Upper lobe of right lung (tissue), 1 donor: ENCODE data around the gene KCNN3. TPM values are rescaled to one million over a fixed set of nuclear protein-coding genes. Genes with fewer than 3 reads are reported as not detected.
A peak's percentile ranks its signal among the peaks of the same experiment; 100 is the strongest.

ENCODE experiments used
- ATAC-seq: fragments of 200-7000 bp; cut with Tn5 transposase; one replicate; pipeline ENCODE4 v1.9.1; 2020; ENCODE audit warnings: mild to moderate bottlenecking, moderate library complexity
- DNase-seq: peaks from one replicate; pipeline ENCODE4 v3.0.0-alpha.2; 2020
- H3K27ac ChIP-seq: fragments of 200-600 bp; one replicate; pipeline ENCODE4 v1.8.0; 2022
- H3K27me3 ChIP-seq: fragments of 200-600 bp; one replicate; pipeline ENCODE4 v1.8.0; 2022; ENCODE audit warnings: mild to moderate bottlenecking
- H3K36me3 ChIP-seq: fragments of 200-600 bp; one replicate; pipeline ENCODE4 v1.8.0; 2022
- H3K4me1 ChIP-seq: fragments of 200-600 bp; one replicate; pipeline ENCODE4 v1.8.0; 2022
- H3K4me3 ChIP-seq: fragments of 200-600 bp; one replicate; pipeline ENCODE4 v1.8.0; 2022; ENCODE audit warnings: mild to moderate bottlenecking
- H3K9me3 ChIP-seq: fragments of 200-600 bp; one replicate; pipeline ENCODE4 v1.8.0; 2022
- intact Hi-C: fragments of 100-400 bp; cut with DNase I; formaldehyde crosslinking; loops from one replicate; pipeline ENCODE4 v1.11.0; 2022
- long read RNA-seq: library from polyadenylated mRNA; unstranded; transcript quantifications from one replicate; pipeline ENCODE4 v2.0.0, GENCODE V29; 2021
- total RNA-seq: library from RNA; stranded (reverse); fragmentation: NEBNext Ultra II Directional; extraction: Animal tissue kit (Norgen Biotek cat#: 25700); gene quantifications from one replicate; pipeline ENCODE4 v1.2.1, GENCODE V29; 2021
- TF ChIP-seq, protein P1 (sequence below): fragments of 200-600 bp; IDR thresholded peaks from one replicate; pipeline ENCODE4 v1.8.0; 2022; ENCODE audit warnings: antibody characterized with exemption
- donor health status: DM: no; HTN: yes; CAD: no; lungs with severe emphysema.

Gene KCNN3
- total RNA-seq, result 7.6 TPM
- long read RNA-seq, full-length matches to known transcripts, result 7 of 11 reads
- long read RNA-seq, partial matches to known transcripts, result 0 of 11 reads
- long read RNA-seq, other reads (novel, unspliced or antisense), result 4 of 11 reads

DNA sequence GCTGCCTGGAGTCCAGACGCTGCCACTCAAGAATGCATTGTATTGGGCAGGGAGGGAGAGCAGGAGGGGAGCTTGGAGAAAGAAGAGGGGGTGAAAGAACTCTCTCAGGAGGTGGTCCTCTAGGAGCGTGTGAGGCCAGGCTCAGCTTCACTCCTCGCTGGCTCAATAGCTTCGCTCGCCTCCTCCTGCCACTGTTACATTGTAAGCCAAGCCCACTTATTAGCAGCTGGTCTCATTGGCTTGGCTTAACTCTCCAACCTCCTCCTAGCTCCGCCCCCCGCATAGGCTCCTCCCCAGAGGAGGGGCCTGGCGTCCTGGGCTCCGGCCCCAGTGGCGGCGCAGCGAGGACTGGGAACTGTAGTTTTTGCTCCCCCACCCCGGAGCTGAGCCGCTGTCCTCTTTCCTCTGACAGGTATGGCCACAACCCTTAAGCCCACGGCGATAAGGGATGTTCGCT is at the start of gene KCNN3:
KCNN3 (minus strand) TSS at position 167 of the 457 bp plus-strand sequence. CDS start 317 bp downstream, outside the sequence.
- ATAC-seq, result peak; percentile 98
- Histone ChIP-seq H3K4me3 (peak within 1 kb of the TSS; percentile 49), H3K9me3 (no peaks in the 10 kb centered on the region), H3K4me1 (peaks cover 7% of the 10 kb centered on the region), H3K27me3 (no peaks in the 10 kb centered on the region), H3K27ac (peak within 1 kb of the TSS; percentile 51), H3K36me3 (no peaks in the 10 kb centered on the region)
- TF ChIP-seq, protein P1, sequence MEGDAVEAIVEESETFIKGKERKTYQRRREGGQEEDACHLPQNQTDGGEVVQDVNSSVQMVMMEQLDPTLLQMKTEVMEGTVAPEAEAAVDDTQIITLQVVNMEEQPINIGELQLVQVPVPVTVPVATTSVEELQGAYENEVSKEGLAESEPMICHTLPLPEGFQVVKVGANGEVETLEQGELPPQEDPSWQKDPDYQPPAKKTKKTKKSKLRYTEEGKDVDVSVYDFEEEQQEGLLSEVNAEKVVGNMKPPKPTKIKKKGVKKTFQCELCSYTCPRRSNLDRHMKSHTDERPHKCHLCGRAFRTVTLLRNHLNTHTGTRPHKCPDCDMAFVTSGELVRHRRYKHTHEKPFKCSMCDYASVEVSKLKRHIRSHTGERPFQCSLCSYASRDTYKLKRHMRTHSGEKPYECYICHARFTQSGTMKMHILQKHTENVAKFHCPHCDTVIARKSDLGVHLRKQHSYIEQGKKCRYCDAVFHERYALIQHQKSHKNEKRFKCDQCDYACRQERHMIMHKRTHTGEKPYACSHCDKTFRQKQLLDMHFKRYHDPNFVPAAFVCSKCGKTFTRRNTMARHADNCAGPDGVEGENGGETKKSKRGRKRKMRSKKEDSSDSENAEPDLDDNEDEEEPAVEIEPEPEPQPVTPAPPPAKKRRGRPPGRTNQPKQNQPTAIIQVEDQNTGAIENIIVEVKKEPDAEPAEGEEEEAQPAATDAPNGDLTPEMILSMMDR, result no peak
- intact Hi-C loops, result loop anchor here (10.0 kb wide), 2 partner anchors 205 to 305 kb away; partner anchors contain the start of gene CHRNB2
- DNase-seq, result peak; percentile 95

DNA sequence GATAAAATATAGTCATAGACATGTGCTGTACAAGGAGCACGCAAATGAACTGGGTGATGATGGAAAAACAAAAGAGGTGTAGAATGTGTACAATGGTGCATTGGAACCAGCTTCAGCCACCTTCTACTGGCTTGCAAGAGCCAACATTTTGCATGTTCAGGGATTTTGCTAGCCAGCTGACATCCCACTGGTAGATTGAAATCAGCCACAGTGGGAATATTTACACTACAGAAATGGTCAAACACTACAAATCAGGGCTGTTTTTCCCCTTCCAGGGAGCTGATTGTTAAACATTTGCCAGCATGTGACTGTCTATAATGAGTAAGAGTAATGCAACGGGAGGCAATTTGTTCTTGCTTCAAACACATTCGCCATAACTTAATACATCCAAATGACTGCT is 43.2 kb upstream of the KCNN3 start:
- no peaks in the 10 kb centered on the region for H3K9me3 ChIP-seq
- no peak overlapping the region for H3K4me3 ChIP-seq
- no peaks in the 10 kb centered on the region for H3K36me3 ChIP-seq
- ATAC-seq (no peak), DNase-seq (no peak)
- intact Hi-C loops, result no loop called here
- TF ChIP-seq, protein P1, result no peak
- no peak overlapping the region for H3K27ac ChIP-seq
- no peaks in the 10 kb centered on the region for H3K27me3 ChIP-seq
- H3K4me1 ChIP-seq, result no peaks in the 10 kb centered on the region

DNA sequence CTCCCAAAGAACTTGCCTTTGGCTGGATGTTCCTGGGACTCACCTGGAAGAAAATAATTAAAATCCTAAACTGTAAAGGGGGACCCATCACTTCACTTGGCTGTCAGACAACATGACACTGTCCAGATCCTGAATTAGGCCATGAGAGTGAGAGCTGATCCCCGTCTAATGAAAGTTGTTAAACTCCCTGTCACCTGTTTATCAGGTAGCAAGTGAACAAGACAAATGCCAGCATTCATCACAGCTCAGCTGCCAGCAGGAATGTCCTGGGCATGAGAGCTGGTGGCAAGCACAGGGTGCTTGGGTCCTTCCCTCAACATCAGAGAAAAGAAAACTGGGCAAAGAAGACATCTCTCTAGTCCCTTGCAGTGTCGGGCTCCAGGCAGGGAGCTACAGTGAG is 42.7 kb upstream of the KCNN3 start:
- Histone ChIP-seq H3K9me3 (no peaks in the 10 kb centered on the region), H3K27me3 (no peaks in the 10 kb centered on the region), H3K4me1 (no peaks in the 10 kb centered on the region), H3K36me3 (no peaks in the 10 kb centered on the region), H3K4me3 (no peak overlapping the region), H3K27ac (no peak overlapping the region)
- DNase-seq (peak; percentile 12), ATAC-seq (no peak)
- TF ChIP-seq, protein P1, result no peak
- intact Hi-C loops, result no loop called here

DNA sequence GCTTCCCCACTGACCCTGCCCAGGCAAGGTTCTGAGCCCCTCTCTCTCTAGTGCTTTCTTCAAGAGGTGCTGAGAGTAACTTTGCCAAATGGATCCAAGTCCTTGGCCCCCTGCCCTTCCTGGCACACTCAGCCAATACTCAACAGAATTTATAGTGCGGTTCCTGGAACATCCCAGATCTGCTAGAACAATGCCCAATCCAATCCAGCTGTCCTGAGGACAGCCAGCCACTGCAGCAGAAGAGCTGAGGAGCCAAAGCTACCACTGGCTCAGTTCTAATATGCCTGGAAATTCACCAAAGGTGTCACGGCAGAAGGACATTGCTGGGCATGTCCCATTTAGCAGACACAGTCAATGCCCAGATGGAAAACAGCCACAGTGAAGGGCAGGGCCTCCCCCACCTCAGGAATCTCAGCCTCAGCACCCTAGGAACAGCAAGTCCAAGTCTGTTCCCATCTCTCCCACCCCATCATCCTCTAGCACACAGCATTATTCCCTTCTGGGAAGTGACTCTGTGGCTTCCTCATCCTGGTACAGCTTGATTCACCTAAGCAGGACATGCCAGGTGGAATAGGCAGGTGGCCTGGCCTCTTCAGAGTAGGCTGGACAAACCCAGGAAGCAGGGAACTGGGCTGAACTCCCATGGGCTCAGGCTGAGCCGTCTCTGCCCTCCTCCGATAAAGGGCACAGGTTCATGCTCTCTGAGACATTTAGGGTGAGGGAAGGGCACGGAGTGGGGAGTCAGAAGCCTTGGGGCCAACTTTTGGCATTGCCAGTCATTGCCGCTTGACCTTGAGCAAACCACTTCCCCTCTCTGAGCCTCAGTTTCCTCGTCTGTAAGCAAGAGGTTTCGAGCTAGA is 41.8 kb upstream of the KCNN3 start:
- TF ChIP-seq, protein P1, result no peak
- Histone ChIP-seq H3K9me3 (no peaks in the 10 kb centered on the region), H3K27me3 (no peaks in the 10 kb centered on the region), H3K36me3 (no peaks in the 10 kb centered on the region), H3K4me3 (no peak overlapping the region), H3K27ac (no peak overlapping the region), H3K4me1 (no peaks in the 10 kb centered on the region)
- peak; percentile 34 for ATAC-seq
- intact Hi-C loops, result no loop called here
- DNase-seq, result no peak

DNA sequence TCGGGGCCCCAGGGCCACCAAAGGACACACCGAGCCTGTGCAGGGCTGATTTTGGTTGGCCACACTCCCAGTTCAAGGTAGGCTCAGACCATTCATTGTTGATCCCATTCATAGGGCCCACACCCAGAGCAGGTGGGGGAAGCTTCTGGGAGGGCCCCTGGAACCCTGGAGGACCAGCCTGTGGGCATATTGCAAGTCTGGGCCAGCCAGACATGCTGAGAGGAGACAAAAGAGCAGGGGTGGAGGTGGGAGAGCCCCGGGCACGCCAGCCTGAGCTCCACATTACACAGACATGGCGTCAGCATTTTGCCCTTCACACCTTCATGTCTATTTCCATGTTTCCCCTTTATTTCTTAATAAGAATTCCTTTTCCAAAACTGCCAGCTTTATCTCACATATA is 40.8 kb upstream of the KCNN3 start:
- no peaks in the 10 kb centered on the region for H3K27me3 ChIP-seq
- DNase-seq, result no peak

More for the DNA sequence above, 40.8 kb upstream of the KCNN3 start:
- H3K36me3 ChIP-seq, result no peaks in the 10 kb centered on the region
- H3K27ac ChIP-seq, result no peak overlapping the region
- H3K9me3 ChIP-seq, result no peaks in the 10 kb centered on the region
- intact Hi-C loops, result no loop called here
- ATAC-seq, result no peak
- H3K4me1 ChIP-seq, result no peaks in the 10 kb centered on the region
- TF ChIP-seq, protein P1, result no peak
- H3K4me3 ChIP-seq, result no peak overlapping the region
